ENCODE results near the gene ZNF592. TPM values are rescaled to one million over a fixed set of nuclear protein-coding genes. Genes with fewer than 3 reads are reported as not detected.

ZNF592 gene
- total and polyA plus RNA-seq, 2 donors (not counting 3 experiments of a cell fraction or from before 2014, with no cell fraction given) = 12.3 to 21.1 TPM

GRCh38 chr15:84755736-84756527, 7.5 kb downstream of the ZNF592 start:
- no peak overlapping the region for H3K4me2 ChIP-seq (ENCODE audit: insufficient read depth, low read length)
- H3K4me3 ChIP-seq (replicated peaks in 1 of 3; ENCODE audit: insufficient read depth in 1 of 3, low read depth in 1 of 3, low read length in 3 of 3) = no peak overlapping the region
- BruUV-seq (replicated peaks) = no TSS peak
- H4K20me1 ChIP-seq (replicated peaks; ENCODE audit: control insufficient read depth, extremely low read depth, insufficient read depth, low read length) = peaks cover 4% of the 10 kb centered on the region
- dilution Hi-C loops (cut with MboI; ENCODE audit: extremely low pct_ligation_motif_present, low sequenced_read_pairs) (no loop called here), intact Hi-C loops (cut with micrococcal nuclease) (no loop called here)
- no peak overlapping the region for H3K27ac ChIP-seq (ENCODE audit: insufficient read depth, low read depth, low read length)
- H3K9me3 ChIP-seq (replicated peaks; ENCODE audit: control insufficient read depth, insufficient read depth, low read length) = no peaks in the 10 kb centered on the region
- no peak for DNase-seq (ENCODE audit: low read depth, low spot score)
- H3K9me1 ChIP-seq (replicated peaks; ENCODE audit: control insufficient read depth, extremely low read depth, insufficient read depth, low read length) = no peaks in the 10 kb centered on the region
- TF ChIP-seq CTCF (IDR thresholded peaks at IDR 0.05; ENCODE audit: extremely low read depth in 1 of 2, insufficient read depth in 1 of 2, low read depth in 1 of 2, low read length in 2 of 2) = no peak
- no peak for TF ChIP-seq GATA2 (IDR thresholded peaks at IDR 0.05; ENCODE audit: insufficient read depth, insufficient read length, low read depth, low read length)
- no peak for TF ChIP-seq JUN (IDR thresholded peaks at IDR 0.05; ENCODE audit: borderline replicate concordance, insufficient read depth, insufficient read length, low read depth)
- TF ChIP-seq POLR2A (IDR thresholded peaks at IDR 0.05; ENCODE audit: low read depth, low read length) = no peak
- no peak for TF ChIP-seq MYC (IDR thresholded peaks at IDR 0.05; ENCODE audit: low read depth, low read length)
- TF ChIP-seq EZH2 (IDR thresholded peaks at IDR 0.05; ENCODE audit: borderline replicate concordance, low read depth, low read length, severe bottlenecking) = no peak
- TF ChIP-seq, protein P1, sequence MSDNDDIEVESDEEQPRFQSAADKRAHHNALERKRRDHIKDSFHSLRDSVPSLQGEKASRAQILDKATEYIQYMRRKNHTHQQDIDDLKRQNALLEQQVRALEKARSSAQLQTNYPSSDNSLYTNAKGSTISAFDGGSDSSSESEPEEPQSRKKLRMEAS (IDR thresholded peaks at IDR 0.05; ENCODE audit: insufficient read depth, insufficient read length) = no peak
- TF ChIP-seq FOS (IDR thresholded peaks at IDR 0.05; ENCODE audit: borderline replicate concordance, insufficient read depth, low read length) = no peak
- no peak for TF ChIP-seq POLR2AphosphoS5 (IDR thresholded peaks at IDR 0.05; ENCODE audit: insufficient read depth, low read depth, low read length)
- H3K79me2 ChIP-seq (ENCODE audit: control insufficient read depth, insufficient read depth, low read length) = peaks cover 92% of the 10 kb centered on the region
- H3K36me3 ChIP-seq (ENCODE audit: control insufficient read depth in 2 of 2, extremely low read depth in 1 of 2, insufficient read depth in 2 of 2, low read length in 2 of 2) = no peaks in the 10 kb centered on the region
- POLR2A ChIA-PET = no interaction called here
- no peak overlapping the region for H3K9ac ChIP-seq (replicated peaks; ENCODE audit: extremely low read depth, insufficient read depth, low read length)
- no peak for FAIRE-seq
- CTCF ChIA-PET = no interaction called here
- no peak overlapping the region for H2AFZ ChIP-seq (ENCODE audit: low read depth, low read length)
- peaks cover 8% of the 10 kb centered on the region for H3K4me1 ChIP-seq (ENCODE audit: control insufficient read depth, extremely low read depth, insufficient read depth, low read length)
- no peaks in the 10 kb centered on the region for H3K27me3 ChIP-seq (ENCODE audit: control insufficient read depth in 2 of 2, insufficient read depth in 2 of 2, low read length in 2 of 2)
